HG02870 (cell line): ENCODE results near the gene DGKI.

Source experiments
- ATAC-seq: cut with Tn5 transposase; IDR thresholded peaks from one replicate; pipeline ENCODE4 v1.9.1; 2021; ENCODE audit warnings: mild to moderate bottlenecking, moderate library complexity; ENCODE audit not compliant: unreplicated experiment

DGKI gene

DNA sequence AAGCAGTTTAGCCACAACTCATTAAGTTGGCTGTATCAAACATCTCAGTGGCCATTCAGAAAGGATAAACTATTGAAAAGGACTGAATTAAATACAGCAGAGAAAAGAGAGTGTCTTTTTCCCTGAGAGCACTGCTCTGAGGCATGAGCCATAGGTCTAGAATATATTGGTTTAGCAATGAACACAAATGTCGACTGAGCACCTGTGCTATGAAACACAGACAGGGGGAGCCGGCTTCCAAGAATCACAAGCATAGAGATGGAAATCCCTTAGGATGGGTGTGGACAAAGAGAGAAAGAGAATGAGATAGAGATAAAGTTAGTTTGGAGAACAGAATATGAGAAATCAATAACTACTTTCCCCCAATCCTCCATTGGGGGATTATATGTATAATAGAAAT, 54.8 kb downstream of the DGKI start:
- ATAC-seq, result no peak

DNA sequence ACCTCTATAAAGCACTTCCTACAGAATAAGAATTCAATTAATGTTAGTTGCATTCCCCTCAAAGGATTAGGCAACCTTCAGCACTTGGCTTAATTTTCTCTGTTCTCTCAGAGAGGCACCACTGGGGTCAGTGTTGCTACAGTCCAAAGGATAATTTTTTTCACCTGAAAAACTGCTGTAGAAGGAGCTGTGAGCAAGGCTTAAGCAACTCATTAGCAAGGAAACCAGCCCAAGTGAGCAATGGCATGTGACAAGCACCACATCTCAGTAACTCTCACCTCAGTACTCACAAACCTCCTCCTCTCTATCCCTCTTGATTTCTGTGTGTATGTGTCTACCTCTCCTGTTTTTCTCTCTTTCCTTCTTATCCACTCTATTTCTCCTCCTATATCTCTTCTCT, 55.9 kb downstream of the DGKI start:
- no peak for ATAC-seq

DNA sequence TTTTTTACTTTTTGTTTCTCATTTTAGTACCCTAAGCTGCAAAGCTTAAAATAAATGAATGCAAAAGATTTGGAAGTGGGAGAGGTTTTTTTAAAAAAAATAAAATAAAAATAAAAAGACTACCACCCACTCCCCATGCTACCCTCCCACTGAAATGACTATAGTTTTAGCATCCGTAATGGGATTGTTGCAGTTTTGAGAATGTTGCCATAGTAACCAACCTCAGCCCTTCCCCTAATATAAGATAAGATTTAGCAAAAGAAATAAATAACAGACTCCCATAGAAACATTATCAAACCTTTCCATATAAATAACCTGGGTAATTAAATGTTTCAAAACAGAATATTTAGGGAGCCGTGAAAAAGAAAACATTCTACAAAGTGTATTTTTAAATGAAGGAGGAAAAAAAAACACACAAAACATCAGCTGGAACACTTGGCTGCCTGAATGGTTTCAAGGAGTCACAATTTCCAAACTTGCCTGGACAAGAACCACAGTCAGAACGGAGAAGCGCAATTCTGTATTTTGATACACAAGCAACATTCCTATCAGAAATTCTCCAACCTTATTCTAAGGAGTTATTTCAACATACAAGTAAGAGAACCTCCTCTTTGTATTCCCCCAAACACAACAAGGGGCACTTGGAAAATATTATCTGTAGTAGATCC, 57.4 kb downstream of the DGKI start:
- ATAC-seq, result no peak

DNA sequence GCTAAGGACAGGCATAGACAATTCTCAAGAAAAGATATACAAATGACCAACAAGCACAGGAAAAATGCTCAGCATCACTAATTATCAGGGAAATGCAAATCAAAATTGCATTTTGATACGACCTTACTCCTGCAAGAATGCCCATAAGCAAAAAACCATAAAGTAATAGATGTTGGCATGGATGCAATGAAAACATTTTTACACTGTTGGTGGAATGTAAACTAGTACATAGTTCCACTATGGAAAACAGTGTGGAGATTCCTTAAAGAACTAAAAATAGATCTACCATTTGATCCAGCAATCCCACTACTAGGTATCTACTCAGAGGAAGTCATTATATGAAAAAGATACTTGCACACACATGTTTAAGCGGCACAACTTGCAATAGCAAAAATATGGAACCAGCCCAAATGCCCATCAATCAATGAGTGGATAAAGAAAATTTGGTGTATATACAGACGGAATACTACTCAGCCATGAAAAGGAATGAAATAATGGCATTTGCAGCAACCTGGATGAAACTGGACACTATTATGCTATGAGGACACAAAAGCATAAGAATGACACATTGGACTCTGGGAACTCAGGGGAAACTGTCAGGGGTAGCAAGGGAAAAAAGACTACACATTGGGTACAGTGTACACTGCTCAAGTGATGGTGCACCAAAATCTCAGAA, 59.3 kb downstream of the DGKI start:
- ATAC-seq, result no peak

DNA sequence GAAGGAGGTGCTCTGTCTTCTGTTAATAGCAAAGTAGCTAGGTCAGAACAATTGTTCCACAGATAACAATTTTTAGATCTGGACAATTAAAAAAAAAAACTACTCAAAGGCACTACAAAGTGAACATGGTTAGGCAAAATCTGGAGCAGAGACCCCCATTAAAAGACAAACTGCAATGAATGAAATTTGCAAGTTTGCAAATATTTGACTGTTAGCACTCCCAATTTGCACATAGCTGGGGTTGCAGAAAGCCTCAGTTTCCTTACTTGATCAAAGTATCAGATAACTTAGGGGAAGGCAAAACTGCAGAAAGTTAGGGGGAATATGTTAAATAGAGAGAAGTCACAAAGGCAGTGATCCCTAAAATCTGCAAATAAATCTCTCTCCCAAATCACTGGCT, 68.3 kb downstream of the DGKI start:
- no peak for ATAC-seq

DNA sequence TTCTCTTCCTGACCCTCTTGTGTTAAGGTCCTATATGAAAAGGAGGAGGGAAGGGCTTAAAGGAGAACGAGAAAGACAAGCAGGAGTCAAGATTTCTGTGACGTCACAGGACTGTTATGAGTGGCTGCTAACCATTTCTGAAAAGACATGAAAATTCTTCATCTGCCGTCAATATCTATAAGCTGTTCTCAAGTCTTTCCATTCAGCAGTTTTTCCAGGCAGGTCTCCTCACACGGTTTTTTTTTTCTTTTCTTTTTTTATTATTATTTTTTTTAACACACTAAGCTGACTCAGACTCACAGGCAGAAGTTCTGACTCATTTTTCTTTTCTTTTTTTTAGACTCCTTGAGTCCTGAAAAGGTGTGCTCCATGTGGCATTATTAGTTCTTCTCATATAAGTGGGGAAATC, 72.0 kb downstream of the DGKI start:
- peak; percentile 82 for ATAC-seq

DNA sequence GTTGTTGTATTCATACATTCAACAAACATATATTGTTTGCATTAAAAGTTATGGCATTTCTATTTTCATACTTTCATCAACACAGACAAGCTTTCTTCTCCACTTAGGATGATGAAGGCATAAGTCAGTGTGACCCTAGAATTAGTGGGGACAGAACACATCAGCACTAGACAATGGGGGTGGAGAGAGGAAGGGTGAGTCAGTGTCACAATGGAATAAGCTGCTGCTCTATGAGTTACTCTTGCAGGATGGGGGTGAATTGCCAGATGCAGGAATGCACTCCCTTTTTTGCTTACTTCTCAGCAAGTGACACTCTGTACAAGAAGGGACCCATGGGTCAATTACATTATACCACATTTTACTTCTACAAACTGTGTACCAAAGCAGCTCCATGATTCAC, 74.0 kb downstream of the DGKI start:
- no peak for ATAC-seq

DNA sequence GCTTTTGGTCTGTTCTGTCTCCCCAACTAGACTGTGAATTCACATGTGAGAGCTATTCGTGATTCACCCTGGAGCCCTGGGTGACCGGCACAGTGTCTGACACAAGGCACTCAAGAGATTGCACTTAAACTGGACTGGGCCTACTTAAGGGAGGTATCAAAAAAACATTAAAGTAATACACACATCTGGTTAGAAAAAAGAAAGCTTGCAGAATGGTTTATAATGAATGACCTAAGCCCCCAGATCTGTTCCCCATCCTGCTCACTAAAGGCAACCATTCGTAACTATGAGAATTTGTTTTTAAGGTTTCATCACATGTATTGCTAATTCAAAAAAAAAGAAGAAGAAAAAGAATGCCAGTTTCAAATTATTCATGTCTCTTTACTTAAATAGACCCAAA, 74.5 kb downstream of the DGKI start:
- ATAC-seq, result no peak

DNA sequence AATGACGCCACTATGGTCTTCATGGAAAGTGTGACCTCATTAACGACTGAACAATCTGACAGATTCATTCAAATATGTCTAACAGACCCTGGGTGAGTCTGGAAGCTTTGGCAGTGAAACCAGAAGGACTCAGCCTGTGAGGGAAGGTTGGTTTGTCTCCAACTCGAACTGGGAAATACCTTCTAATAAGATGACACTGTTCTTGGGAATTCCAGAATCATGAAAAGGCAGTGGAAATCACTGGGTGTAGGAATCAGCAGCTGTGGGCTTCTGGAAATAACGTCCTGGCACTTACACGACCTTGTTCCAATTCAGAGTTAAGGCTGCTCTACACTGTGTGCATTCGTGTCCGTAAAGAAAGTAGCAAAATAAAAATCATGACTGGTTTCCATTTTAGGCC, 75.1 kb downstream of the DGKI start:
- no peak for ATAC-seq

DNA sequence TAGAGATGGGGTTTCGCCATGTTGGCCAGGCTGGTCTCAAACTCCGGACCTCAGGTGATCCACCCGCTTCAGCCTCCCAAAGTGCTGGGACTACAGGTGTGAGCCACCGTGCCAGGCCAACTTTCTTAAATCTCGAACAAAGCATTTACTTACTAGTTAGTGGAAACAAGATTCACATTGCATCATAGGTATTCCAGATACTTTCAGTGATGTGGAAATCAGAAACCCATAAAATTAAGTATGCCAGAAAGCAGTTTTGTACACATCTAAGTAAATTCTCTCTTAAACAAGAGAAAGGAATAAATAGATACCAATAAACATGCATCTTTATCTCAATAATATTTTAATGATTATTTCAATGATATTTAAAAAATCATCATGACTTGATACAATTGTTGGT, 75.5 kb downstream of the DGKI start:
- no peak for ATAC-seq

DNA sequence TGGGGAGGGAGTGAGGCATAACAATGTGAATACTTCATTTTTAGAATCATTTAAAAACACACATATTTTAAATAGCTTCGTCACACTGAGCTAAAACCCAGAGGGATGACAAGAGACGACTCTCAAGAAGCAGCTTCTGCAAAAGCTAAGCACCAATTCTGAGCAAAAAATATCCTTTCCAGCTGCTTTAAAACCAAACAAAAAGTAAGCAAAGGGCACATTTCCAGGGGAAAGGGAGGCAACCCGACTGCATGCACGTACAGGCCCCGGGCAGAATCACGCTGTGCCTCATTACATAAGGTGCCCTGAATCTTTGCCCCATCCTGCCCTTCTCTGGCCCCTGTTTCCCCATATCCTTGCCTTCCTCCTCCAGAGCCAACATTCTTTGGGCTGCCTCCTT, 78.4 kb downstream of the DGKI start:
- ATAC-seq, result no peak

DNA sequence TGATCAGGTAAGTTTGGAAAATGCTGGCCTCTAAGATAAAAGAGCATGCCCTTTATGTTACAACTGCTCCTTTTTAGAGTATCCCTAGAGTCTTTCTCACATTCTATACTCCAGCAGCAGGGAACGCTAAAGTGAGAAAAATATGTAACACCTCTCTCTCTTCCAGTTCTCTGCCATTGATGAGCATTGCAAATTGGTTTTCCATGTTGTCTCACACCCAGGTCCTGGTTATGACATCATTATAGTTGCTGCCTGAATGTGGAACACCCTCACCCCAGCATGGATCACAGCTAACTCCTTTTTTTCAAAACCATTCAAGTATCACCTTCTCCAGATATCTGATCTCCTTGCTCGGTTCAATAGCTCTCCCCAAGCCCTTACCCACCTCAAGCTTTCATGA, 84.4 kb downstream of the DGKI start:
- ATAC-seq, result no peak

DNA sequence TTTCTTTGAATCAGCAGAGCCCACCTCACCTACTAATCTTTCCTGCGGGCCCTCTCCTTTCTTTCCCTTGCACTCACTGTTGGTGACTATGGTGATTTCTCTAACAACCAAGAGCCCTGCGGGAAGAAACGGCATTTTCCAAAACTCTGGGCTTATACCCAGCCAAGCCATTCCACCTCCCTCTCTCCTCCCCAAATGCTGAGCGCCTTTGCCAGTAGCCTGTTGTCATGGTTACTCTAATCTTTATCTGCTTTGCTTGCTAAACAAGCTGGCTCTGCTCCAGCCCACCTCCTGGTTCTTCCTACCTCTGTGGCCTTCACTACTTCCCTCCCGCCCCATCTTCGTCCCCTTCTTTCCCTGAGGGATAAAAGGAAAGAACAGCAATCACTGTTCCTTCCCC, 86.7 kb downstream of the DGKI start:
- no peak for ATAC-seq

DNA sequence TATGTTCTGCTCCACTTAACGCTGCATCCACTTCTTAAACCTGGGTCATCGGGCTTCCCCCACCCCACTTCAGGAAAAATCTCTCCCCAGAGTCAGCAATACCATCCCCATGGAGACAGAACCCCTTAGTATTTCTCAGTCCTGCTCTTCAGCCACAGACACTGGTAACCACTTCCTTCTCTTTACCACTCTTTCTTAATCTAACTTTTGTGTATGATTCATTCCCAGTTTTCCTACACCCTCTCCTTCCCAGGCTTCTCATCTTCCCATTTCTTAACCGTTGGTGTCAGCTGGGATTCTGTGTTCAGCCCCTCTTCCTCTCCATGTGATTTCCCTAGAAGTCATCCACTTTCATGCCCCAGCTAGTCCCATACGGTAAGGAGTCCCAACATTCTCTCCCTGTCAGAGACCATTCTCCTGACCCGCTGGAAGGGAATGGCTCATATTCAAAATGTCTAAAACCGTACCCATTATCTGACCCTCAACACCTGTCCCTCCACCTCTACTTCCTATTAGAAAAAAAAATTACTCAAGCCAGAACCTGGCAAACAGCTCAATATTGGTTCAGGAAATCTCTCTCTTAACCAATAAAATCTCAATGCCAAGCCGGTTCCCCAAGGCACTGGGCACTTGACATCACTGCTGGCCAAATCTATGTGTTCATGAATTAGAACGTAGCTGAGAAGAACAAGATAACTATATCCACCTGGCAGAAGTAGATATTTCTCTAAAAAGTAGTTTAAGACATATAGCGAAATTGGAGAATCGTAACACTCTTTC, 89.4 kb downstream of the DGKI start:
- ATAC-seq, result no peak

DNA sequence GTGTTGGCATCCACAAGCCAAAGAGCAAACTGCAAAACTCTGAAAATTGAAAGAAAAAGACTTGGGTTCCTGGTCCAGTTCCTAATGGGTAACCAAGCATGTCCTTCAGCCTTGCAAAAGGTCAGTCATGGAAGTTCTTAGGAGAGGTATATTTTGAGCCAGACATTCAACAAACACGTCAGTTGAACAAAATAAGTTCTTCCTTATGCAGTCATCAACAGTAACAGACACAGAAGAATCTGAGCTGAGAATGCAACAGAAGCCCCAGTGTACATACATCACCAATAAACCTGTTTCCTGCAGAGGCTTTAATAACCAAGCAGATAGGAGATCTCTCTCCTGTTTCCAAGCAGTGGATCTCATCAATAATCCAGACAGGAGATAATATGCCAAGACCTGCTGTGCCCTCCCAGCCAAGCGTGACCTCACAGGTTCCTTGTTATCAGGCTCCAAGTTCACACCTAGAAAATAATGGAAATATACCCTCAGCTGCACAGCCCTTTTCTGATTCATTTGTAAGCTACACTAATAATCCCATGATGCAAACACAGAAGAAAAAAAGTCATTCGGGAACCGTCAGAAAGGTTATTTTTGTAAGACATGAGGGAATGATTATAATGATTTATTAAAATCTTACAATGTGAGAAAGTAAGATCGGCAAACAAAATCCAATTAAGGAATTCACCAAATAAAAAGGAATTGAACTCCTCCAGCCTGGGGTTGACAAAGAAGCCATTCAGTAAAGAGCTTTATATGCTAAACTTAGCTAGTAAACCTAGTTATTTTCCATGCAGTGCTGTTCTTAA, 90.7 kb downstream of the DGKI start:
- no peak for ATAC-seq

DNA sequence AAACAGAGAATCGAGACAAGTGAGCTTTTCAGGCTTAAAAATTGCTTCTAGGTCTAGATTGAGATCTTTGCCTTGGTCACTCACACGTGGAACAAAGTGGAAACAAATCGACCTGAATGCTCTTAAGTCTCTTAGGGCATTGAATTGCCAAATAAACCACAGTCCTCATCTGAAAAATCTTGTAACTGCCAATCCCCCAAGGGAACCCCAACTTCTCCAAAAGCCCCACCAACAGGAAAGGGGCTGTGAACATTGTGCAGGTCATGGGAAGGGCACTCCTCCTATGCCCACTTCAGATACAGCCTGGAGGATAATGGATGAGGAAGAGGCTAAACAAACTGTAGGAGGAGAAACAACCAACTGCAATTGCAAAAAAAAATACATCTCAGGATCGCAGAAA, 91.3 kb downstream of the DGKI start:
- ATAC-seq, result no peak

DNA sequence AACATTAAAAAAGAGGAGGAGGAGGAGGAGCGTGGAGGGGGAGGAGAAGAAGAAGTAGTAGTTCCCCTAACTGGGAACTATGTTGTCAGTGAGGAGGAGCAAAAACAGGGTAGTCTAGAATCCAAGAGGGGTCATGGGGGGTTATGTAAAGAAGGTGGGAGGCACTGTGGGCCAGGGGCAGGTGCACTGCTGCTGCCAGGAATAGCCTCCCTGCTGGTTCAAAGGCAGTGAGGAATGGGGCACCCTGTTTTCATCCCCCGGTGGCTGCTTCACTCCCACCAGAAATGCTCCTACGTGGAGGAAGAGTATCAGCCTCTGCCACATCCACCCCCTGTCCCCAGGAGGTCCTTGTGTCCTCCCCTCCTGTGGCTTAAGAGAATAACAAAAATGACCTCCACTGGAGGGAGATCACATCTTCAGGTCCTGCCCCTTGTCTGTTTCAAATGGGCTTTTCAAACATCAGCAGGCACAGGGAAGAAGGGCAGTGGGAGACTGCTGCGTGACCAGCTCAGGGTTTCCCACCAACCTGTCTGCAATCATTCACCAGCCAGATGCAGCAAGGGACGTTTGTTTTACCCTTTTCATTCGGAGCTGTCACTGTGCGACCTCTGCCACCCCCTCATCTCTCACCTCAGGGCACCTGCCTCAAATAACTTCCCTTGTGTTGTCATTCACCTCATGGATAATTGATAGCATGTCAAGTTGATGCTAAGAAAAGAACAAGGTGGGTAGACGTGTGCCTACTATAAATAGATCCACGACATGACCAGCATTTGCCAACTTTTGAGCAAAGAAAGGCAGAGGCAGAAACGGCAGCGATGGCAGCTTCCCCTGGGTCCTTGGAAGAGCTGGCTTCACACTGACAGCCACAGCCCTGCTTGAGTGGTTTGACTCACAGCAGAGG, 92.6 kb downstream of the DGKI start:
- ATAC-seq, result no peak

DNA sequence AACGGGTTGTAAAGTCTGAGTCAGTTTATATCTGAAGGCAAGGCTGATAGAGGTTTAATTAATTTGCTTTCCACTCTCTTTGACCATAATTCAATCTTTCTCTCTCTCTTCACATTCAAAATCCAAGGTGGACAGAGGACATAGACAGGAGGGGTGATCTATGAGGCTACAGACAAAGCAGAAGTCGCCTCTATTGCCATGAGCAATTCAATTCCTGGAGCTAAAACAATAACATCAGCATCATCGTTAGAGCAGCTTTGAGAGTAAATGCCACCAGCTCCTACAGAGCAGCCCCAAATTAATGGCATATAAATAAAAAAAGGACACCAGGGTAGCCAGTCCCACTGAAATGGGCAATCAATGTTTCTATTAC, 93.2 kb downstream of the DGKI start:
- ATAC-seq, result no peak

DNA sequence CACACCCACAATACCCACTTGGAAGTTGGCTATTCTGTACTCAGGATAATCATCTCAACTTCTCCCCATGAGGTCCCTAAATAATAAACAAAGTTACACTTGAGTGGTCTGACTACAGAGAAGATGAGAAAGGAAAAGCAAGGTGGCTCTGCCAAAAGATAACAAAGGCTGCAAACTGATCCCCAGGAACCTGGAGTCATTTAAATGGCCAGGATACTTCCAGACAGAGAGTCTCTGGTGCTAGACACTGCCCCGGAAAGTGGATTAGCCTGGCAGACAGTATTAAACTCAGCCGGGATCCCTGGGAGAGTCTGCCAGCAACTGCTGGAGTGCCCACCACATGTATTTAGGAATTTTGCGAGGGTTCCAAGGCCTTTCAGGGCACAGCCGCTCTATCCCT, 93.7 kb downstream of the DGKI start:
- ATAC-seq, result no peak

DNA sequence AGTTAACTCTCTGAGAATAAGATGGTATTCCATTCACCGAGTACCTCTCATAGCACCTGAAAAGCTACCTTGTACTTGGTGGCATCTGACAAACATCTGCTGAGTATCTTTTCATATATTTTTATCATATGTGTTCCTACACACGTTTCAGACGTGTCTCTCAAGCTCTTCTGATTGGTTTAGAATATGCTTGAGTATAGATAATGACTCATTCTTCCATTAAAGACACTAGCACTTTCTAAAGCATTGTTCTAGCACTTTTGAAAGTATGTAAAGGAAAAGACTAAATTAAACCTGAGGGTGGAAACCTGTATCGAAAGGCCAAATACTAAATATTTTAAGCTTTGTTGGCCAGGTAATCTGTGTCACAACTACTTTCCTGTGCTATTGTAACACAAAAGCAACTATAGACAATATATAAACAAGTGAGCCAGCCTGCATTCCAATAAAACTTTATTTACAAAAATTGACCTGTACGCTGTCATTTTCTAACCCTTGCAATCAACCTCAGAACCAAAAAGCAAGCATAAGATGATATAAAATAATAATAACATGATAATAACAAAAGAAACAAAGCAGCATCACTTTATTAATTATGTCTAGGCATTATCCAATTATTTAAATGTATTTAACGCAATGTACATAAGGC, 95.3 kb downstream of the DGKI start:
- no peak for ATAC-seq
